HG02981 (cell line): Measurements from ENCODE around the gene MSN.
"Not testable (repeated sequence)": the region's sequence is repeated elsewhere in the genome, so short reads cannot be mapped to it uniquely, and the experiment has no call there.

ENCODE experiments used
- ATAC-seq: cut with Tn5 transposase; IDR thresholded peaks from one replicate; pipeline ENCODE4 v1.9.1; 2021; ENCODE audit warnings: mild to moderate bottlenecking, moderate library complexity; ENCODE audit not compliant: unreplicated experiment

Gene MSN

GRCh38 chrX:65712005-65712806 is 44.8 kb downstream of the MSN start:
- ATAC-seq: no peak

DNA sequence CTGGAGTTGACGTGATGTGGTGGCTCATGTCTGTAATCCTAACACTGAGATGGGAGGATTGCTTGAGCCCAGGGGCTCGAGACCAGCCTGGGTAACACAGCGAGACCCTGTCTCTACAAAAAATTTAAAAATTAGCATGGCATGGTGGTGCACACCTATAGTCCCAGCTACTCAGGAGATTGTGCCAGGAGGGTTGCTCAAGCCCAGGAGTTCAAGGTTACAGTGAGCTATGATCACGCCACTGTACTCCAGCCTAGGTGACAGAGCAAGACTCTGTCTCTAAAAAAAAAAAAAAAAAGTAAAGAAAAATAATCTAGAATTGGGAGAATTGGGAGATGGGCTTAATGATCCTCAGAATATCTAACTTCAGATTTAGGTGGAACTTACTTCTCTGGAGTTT is 51.1 kb downstream of the MSN start:
- no peak for ATAC-seq

- no peak for ATAC-seq
Observed at GRCh38 chrX:65720381-65720964, 53.0 kb downstream of the MSN start.

DNA sequence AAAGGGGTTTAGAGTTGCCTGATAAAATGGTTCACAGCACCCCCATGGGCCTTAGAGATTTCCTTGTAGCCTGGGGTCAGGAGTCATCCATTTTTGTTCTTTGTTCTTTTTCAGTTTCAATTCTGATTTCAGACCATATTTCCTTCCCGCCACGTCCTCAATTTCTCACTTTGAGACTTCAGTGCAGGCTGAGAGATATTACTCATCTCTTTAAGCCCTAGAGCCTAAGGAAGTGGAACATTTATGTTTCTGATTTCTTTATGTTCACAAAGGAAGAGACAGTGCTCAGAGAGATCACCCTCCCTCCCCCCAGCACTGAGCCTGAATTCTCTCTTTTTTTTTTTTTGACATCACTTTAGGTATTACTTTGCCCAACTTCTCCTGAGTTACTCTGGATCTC is 56.3 kb downstream of the MSN start:
- peak; percentile 60 for ATAC-seq

DNA sequence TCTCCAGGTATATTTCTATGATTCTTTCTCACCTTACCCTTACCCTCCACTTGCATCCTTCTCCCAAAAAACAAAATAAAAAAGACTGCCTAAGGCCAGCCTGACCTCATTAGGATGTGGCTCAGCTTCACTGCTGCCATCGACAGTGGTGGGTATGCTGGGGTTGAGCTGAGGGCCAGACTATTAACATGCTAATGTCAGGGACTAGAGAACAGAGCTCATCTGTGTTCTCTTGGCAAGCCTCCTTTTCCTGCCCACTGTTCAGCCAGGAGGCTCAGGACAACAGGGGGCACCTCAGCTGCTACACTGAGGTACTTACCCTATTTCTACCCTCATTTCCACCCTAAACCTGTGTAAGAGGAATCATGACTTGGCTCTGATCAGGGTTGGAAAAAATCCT is 59.3 kb downstream of the MSN start:
- no peak for ATAC-seq

DNA sequence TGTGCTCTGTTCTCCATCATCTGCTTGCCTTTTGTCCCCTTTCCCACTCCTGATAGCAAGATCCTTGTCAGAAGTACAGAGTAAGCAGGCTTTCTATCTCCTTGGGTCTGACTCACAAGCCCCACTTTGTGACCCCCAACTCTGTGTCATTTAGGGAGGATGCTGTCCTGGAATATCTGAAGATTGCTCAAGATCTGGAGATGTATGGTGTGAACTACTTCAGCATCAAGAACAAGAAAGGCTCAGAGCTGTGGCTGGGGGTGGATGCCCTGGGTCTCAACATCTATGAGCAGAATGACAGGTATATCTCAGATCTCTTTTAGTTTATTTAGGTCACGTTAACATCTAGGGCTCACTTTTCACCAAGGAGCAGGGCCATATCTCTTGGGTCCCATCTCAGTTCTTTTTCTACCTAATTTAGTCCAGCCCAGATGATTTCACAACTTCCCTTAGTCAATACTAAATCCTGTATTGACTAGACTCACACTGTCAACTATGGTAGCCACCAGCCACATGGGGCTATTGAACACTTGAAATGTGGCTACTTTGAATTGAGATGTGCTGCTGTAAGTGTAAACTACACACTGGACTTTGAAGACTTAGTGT is 64.3 kb downstream of the MSN start:
- ATAC-seq: no peak

DNA sequence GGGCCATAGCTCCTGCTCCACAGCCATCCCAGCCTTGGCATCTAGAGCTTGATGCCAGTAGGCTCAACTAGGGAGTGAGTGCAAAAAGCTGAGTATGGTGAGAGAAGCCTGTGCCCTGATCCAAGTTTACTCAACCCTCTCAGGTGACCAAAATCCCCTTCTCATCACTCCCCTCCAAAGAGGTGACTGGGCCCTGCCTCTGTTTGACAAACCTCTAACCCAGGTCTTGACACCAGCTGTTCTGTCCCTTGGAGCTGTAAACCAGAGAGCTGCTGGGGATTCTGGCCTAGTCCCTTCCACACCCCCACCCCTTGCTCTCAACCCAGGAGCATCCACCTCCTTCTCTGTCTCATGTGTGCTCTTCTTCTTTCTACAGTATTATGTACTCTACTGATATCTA is 73.5 kb downstream of the MSN start:
- ATAC-seq: no peak

DNA sequence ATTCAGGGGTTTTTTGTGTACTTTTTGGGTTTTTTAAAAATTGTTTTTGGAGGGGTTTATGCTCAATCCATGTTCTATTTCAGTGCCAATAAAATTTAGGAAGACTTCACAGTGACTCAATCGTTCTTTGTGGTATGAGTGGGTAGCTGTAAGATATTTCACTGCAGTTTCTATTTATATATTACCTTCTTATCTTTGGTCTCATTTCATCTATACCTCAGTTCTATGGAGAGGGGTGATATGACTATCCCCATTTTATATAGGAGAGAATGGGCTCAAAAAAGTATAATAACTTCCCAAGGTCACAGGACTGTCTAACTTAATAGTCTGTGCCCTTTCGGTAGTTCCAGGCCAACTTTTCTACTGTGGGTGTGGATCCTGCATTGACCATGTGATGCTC is 74.4 kb downstream of the MSN start:
- no peak for ATAC-seq

DNA sequence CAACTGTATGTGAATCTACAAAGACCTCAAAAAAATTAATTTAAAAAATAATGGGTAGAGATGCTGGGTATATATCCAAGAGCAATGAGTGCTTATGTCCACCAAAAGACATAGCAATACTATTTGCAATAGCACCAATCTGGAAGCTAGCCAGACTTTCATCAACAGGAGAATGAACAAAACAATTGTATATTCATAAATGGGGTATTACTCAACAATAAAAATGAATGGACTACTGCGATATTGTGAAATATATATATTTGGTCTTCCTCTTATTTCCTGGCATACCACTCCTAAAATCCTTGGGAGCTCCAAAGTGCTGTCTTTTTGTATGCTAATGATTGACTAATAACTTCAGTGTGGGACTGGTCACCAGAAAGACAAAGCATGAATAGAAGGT is 77.5 kb downstream of the MSN start:
- ATAC-seq: no peak

DNA sequence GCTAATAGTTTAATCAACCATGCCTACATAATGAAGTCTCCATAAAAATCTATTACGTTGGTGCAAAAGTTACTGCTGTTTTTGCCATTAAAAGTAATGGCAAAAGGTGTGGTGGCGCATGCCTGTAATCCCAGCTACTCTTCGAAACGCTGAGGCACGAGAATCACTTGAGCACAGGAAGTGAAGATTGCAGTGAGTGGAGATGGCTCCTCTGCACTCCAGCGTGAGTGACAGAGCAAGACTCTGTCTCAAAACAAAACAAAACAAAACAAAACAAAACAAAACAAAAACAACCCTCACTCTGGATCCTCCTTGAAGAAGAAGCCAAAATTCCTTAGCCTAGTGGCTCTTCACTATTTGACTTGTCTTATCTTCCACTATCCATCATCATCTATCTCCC is 78.0 kb downstream of the MSN start:
- no peak for ATAC-seq

- ATAC-seq: no peak
Observed at GRCh38 chrX:65745992-65746391, 78.5 kb downstream of the MSN start.

DNA sequence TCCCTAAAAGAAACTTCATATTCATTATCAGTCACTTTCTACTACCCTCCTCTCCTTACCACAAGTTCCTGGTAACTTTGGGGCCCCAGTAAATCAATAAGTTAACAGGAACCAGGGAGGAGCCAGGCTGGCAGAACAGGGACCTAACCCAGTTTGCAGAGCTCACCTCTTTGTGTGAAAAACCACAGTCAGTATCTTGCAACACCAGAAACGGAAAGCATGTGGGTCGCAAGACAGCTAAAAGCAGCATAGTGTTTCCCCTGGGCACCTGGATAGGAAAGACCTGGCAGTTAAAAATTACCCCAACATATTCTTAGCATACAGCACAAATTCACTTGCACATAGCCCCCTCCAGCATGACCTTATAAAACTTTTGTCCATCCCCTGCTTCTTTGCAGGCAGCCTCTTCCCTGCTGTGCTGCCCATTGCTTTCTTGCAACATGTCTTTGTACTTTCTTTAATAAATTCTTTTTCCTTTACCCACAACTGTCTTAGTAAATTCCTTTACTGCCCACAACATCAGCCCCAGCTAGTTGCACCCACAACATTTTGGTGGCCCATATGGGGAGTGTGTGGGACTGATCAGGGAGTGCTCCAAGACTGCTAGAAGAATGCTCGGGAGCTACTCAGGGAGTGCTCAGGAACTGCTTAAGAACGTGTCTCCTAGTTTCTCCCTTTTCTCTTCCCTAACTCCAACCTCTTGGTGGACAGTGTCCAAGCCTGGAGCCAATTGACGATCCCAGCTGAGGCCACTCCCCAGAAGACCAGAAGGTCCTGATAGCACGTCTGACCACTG is 83.4 kb downstream of the MSN start:
- ATAC-seq: peak; percentile 83

DNA sequence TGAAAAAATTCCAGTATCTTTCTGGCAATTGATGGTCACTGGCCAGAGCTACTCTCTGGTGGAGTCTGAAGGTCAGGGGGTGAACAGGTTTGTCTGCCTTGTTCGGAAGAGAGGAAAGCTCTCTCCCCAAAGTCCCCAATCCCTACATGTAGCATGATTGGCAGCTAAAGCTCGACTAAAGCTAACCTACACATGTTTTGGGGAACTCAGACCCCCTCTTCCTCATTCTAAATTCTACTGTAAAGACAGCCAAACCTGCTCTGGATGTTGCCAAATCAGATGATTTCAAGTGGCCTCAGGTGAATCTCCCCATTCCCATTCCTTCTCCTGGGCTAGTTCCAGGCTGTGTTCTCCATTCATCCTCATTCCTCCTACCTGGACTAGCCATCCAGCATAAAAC is 84.1 kb downstream of the MSN start:
- no peak for ATAC-seq

- no peak for ATAC-seq
Observed at GRCh38 chrX:65752294-65752693, 84.8 kb downstream of the MSN start.

DNA sequence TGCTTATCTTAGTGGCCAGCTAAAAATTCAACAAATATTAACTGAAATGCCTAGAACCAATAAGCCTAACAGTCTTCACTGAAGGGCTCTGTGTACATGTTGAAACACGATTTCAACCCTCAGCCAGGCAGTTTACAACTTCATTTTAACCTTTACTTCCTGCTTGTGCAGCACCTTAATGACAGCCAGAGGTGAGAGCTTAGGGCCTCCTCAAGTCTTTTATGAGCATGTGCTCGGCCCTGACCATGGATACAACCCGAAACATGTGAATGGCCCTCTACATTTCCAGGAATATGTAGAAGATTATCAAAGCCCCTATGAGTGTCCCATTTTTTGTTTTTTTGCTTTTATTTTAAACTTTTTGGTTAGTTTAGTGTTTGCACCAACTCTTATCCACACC is 88.3 kb downstream of the MSN start:
- ATAC-seq: no peak

DNA sequence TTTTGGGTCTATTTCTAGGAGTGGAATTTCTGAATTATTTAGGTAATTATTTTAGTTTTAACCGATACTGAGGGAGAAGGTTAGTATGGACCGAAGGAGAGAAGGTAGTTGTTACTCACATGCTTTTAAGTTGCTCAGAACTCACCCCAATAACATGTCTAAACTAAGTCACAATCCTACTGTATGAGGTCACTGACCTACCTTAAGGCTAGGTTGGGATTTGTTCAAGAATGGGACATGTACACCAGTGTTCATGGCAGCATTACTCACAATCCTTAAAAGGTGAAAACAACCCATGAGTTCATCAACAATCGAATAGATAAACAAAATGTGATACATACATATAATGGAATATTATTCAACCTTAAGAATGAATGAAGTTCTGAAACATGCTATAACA is 90.5 kb downstream of the MSN start:
- no peak for ATAC-seq

- ATAC-seq: no peak
Observed at GRCh38 chrX:65758505-65758904, 91.1 kb downstream of the MSN start.

DNA sequence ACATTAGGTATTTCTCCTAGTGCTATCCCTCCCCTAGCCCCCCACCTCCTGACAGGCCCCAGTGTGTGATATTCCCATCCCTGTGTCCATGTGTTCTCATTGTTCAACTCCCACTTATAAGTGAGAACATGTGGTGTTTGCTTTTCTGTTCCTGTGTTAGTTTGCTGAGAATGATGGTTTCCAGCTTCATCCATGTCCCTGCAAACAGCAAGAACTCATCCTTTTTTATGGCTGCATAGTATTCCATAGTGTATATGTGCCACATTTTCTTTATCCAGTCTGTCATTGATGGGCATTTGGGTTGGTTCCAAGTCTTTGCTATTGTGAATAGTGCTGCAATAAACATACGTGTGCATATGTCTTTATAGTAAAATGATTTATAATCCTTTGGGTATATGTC is 92.1 kb downstream of the MSN start:
- ATAC-seq: not testable (repeated sequence)

DNA sequence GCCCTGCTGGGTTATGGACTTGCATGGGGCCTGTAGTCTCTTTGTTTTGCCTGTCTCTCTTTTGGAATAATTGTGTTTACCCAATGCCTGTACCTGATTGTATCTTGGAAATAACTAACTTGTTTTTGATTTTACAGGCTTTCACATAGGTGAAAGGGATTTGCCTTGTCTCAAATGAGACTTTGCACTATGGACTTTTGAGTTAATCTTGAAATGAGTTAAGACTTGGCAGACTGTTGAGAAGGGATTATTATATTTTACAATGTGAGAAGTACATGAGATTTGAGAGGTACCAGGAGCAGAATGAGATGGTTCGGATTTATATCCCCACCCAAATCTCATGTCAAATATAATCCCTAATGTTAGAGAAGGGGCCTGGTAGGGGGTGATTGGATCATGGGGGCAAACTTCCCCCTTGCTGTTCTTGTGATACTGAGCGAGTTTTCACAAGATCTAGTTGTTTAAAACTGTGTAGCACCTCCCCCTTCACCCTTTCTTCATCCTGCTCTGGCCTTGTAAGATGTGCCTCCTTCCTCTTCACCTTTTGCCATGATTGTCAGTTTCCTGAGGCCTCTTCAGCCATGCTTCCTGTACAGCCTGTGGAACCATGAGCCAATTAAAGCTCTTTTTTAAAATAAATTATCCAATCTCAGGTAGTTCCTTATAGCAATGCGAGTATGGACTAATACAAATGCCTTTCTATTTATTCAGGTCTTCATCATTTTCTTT is 102.3 kb downstream of the MSN start:
- ATAC-seq: no peak

DNA sequence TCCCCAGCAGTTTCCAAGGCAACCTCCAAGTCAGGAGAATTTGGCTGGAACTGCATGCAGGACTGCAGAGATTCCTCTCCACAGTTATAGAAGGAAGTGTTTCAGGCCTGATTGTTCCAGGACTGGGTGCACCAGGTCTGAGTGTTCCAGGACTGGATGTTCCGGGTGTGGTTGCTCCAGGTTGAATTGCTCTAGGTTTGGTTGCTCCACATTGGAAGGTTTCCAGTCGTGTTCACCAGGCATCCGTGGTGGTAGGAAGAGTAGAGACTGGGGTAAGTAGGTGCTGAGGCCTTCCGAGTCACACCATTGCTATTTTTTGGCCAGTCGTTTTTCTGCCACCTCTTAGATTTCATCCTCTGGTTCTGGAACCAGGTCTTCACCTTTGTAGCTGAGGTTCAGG is 105.4 kb downstream of the MSN start:
- no peak for ATAC-seq

- ATAC-seq: no peak
Observed at GRCh38 chrX:65781845-65782244, 114.4 kb downstream of the MSN start.
